Activated CD4-positive, alpha-beta T cell treated with anti-CD3 and anti-CD28 coated beads, Interleukin-2, amount 50 U/mL, for 4 hours (primary cell): ENCODE data around the gene FRMD4A.

Source experiments
- DNase-seq, 2 experiments: peaks; one replicate each; pipeline ENCODE4 v3.0.0-alpha.2; 2020

FRMD4A gene

GRCh38 chr10:13629116-13629515, 701.6 kb downstream of the FRMD4A start:
- no peak for DNase-seq

GRCh38 chr10:13628661-13629060, 702.1 kb downstream of the FRMD4A start:
- no peak for DNase-seq

GRCh38 chr10:13627459-13628310, 703.0 kb downstream of the FRMD4A start:
- DNase-seq, result no peak

- DNase-seq, result no peak
Measured at GRCh38 chr10:13624630-13625029, 706.1 kb downstream of the FRMD4A start.

- no peak for DNase-seq
Measured at GRCh38 chr10:13621931-13622330, 708.8 kb downstream of the FRMD4A start.

- DNase-seq, result no peak
Measured at GRCh38 chr10:13617116-13617515, 713.6 kb downstream of the FRMD4A start.

- DNase-seq, result no peak
Measured at GRCh38 chr10:13615650-13616300, 714.9 kb downstream of the FRMD4A start.

GRCh38 chr10:13614530-13615332, 716.0 kb downstream of the FRMD4A start:
- DNase-seq, result no peak

- DNase-seq, result no peak
Measured at GRCh38 chr10:13613519-13613918, 717.2 kb downstream of the FRMD4A start.

GRCh38 chr10:13612654-13613373, 717.9 kb downstream of the FRMD4A start:
- no peak for DNase-seq

- no peak for DNase-seq
Measured at GRCh38 chr10:13608246-13608853, 722.4 kb downstream of the FRMD4A start.

- no peak for DNase-seq
Measured at GRCh38 chr10:13604357-13605040, 726.2 kb downstream of the FRMD4A start.

- no peak for DNase-seq
Measured at GRCh38 chr10:13597909-13598308, 732.8 kb downstream of the FRMD4A start.

GRCh38 chr10:13594641-13595040, 736.1 kb downstream of the FRMD4A start:
- DNase-seq, result no peak
